Measurements from ENCODE around the gene CHST6.
"Not testable (repeated sequence)": the region's sequence is repeated elsewhere in the genome, so short reads cannot be mapped to it uniquely, and the experiment has no call there.

CHST6 gene

DNA sequence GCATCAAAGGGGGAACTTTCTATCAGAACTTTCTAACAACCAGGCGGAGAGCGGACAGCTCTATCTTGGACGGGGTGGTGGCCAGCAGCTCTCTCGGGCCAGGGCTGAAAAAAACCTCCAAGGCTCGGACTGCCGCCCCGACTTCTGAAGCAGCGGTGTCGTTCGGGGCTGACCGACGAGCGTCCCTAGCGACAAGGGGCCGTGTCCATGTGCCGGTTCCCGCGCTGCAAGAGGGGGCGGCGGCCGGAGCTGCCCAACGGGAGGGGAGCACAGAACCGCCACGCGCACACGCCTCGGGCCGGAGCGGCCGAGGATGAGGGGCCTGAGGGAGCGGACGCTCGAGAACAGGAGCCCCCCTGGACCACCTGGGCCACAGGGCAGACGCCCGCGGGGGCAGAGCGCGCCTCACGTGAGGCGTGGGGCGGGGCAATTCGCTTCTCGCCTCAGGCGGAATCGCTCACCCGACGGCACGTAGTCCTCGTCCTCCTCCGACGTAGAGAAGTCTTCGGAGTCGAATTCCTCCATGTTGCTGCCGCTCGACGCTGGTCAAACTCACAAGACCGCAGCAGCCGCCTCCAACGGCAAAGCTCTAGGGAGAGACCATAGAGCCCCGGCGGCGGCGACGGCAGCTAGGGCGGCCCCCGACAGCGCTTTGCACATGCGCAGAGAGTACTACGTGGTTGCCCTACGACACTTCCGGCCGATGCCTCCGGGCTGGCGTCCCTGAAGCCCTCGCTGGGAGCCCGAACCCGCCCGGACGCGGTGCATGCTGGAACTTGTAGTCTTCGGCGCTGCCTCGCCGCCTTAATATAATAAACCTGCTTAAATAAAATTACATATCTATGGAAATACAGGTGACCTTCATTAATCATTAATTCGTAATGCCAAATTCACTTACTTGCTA is 62.2 kb downstream of the CHST6 start, which contains the start of gene CFDP1:
Gene CFDP1, minus strand, starts transcription at position 676 of the 904 bp plus-strand sequence. Its CDS starts 151 bp downstream, at position 525.
- peak; percentile 47 for DNase-seq

DNA sequence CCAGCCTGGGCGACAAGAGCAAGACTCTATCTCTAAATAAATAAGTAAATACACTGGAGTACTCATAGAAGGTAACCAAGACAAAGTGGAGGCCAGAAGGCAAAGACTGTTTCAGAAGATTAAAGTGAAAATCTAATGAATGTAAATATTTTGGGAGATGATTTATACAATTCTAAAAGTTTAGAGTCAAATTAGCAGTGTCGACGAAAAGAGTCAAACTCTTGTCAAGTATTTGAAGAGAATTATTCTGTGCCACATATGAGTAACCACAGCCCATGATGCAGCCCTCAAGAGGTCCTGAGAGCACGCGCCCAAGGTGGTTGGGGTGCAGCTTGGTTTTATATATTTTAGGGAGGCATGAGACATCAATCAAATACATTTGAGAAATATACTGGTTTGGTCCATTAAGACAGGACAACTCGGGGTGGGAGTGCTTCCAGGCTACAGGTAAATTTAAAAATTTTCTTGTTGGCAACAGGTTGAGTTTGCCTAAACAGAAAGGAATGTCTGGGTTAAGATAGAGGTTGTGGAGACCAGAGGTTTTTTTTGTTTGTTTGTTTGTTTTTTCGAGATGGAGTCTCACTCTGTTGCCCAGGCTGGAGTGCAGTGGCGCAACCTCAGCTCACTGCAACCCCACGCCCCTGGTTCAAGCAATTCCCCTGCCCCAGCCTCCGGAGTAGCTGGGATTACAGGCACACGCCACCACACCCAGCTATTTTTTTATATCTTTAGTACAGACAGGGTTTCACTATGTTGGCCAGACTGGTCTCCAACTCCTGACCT is 65.4 kb downstream of the CHST6 start:
- no peak for DNase-seq

DNA sequence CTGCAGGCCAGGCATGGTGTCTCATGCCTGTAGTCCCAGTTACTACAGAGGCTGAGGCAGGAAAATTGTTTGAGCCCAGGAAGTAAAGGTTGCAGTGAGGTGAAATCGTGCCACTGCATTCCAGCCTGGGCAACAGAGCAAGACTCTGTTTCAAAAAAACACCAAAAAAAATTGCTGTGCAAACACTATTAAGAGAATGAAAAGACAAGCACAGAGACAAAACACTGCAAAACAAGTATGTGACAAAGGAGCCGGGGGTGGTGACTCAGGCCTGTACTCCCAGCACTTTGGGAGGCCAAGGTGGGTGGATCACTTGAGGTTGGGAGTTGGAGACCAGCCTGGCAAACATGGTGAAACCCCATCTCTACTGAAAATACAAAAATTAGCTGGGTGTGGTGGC is 68.7 kb downstream of the CHST6 start:
- not testable (repeated sequence) for DNase-seq

DNA sequence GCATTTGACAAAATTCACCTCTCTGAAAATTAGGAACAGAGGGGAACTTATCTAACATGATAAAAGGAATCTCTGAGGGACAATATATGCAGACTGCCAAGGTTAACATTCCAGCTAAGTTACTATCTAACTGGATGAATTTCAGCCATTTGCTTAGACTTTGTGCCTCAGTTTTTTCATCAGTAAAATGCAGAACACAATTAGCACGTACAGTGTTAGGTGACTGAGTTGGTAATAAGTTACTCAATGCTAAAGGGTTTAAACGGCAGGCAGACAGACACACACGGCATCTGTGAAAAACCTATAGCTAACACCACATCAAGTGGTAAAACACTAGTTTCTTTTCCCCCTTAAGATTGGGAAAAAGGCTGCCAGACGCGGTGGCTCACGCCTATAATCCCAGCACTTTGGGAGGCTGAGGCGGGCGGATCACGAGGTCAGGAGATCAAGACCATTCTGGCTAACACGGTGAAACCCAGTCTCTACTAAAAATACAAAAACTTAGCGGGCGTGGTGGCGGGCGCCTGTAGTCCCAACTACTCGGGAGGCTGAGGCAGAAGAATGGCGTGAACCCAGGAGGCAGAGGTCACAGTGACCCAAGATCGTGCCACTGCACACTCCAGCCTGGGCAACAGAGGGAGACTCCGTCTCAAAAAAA is 71.0 kb downstream of the CHST6 start:
- not testable (repeated sequence) for DNase-seq

DNA sequence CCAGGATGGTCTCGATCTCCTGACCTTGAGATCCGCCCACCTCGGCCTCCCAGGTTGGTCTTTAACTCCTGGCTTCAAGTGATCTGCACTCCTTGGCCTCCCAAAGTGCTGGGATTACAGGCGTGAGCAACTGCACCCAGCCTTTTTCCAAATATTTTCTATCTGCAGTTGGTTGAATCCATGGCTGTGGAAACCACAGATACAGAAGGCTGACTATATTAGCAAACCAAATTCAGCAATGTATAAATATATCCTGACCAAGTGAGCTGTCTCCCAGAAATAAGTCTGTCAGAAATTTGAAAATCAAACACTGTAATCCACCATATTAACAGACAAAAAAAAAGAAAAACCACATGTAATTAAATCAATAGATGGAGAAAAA is 71.5 kb downstream of the CHST6 start:
- no peak for DNase-seq

All from NCI-H187 treated with DMSO at 0.1 percent for 48 hours (cell line).